Activated CD4-positive, alpha-beta T cell treated with anti-CD3 and anti-CD28 coated beads, Interleukin-2, amount 10 ng/mL, durations not matched to agents 7 days and 5 days (primary cell): ENCODE data around the gene COMMD7. TPM values are rescaled to one million over a fixed set of nuclear protein-coding genes. Genes with fewer than 3 reads are reported as not detected.
"Not testable (repeated sequence)": the region's sequence is repeated elsewhere in the genome, so short reads cannot be mapped to it uniquely, and the experiment has no call there.

Source experiments
- CTCF ChIA-PET: fragments of 350-600 bp; sonication (Branson Sonifier 250); formaldehyde crosslinking; loops from one replicate; lab custom pipeline; 2021; ENCODE audit warnings: antibody characterized with exemption; lab: Charles Lee
- POLR2A ChIA-PET: fragments of 350-600 bp; sonication (Branson Sonifier 250); formaldehyde crosslinking; loops from one replicate; lab custom pipeline; 2021; ENCODE audit warnings: antibody characterized with exemption; lab: Charles Lee
- DNase-seq: peaks from one replicate; pipeline ENCODE4 v3.0.0-alpha.2; 2020
- H3K27ac Mint-ChIP-seq: one replicate; pipeline ENCODE4 v1.8.0; 2021; ENCODE audit warnings: mild to moderate bottlenecking, moderate library complexity, mixed read lengths
- H3K27me3 Mint-ChIP-seq: one replicate; pipeline ENCODE4 v1.8.0; 2021; ENCODE audit warnings: mixed read lengths
- H3K36me3 Mint-ChIP-seq: one replicate; pipeline ENCODE4 v1.8.0; 2021; ENCODE audit warnings: low read depth, mixed read lengths
- H3K4me1 Mint-ChIP-seq: one replicate; pipeline ENCODE4 v1.8.0; 2021; ENCODE audit warnings: mixed read lengths
- H3K4me3 Mint-ChIP-seq: one replicate; pipeline ENCODE4 v1.8.0; 2021; ENCODE audit warnings: mild to moderate bottlenecking, moderate library complexity, mixed read lengths
- H3K9me3 Mint-ChIP-seq: one replicate; pipeline ENCODE4 v1.8.0; 2021; ENCODE audit warnings: mixed read lengths
- total RNA-seq, 2 experiments: library from RNA; stranded (reverse); gene quantifications; one replicate each; pipeline ENCODE4 v1.2.3, GENCODE V29; 2021

The COMMD7 gene
- total RNA-seq, 2 experiments from 2014 or later, result 63.4 to 75.7 TPM

GRCh38 chr20:32706486-32706885 lies 36.8 kb downstream of the COMMD7 start:
- no peaks in the 10 kb centered on the region for H3K9me3 Mint-ChIP-seq
- DNase-seq, result no peak

DNA sequence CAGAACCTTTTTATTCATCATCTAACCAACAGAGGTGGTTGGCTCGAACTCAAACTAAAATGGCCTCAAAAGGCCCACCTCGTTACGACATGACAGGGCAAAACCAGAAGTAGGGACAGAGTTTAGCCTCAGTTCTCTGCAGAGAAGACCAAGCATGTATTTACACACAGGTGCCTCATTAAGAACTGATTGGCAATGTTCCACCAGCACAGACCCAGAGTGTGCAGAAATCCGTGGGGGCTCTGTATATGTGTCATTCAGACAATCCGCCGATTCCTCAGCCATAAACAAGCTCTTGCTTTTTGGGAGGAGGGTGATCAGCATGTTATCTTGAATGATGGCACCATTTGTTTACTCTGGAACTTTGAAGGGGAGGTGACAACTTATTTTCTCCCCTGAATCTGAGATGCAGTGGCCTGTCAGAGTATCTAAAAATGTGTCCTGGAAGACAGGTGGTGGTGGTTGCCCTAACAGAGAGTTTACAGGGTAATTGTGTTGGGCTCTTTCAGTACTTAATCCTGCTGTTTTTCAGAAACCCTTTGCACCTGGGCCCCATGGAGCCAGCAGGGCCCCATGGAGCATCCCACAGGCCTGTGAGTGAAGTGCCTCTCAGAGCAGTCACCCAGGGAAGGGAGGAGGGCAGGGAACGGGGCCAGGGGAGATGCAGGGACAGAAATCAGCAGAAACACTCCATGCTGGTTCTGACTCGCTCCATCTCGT lies 40.4 kb downstream of the COMMD7 start:
- no peaks in the 10 kb centered on the region for H3K4me1 Mint-ChIP-seq
- H3K27me3 Mint-ChIP-seq, result no peaks in the 10 kb centered on the region
- H3K9me3 Mint-ChIP-seq, result no peaks in the 10 kb centered on the region
- peak overlapping the region; percentile 60 for H3K27ac Mint-ChIP-seq
- peaks cover 41% of the 10 kb centered on the region for H3K36me3 Mint-ChIP-seq
- DNase-seq, result no peak
- ChIA-PET POLR2A (no interaction called here), CTCF (interaction anchor here (1.0 kb wide), 1 partner anchor 35 kb away, joined by 5 read pairs; no protein-coding TSS in a partner anchor)
- H3K4me3 Mint-ChIP-seq, result no peak overlapping the region

More at GRCh38 chr20:32706486-32706885, 36.8 kb downstream of the COMMD7 start:
- Mint-ChIP-seq H3K36me3 (peaks cover 36% of the 10 kb centered on the region), H3K4me3 (no peak overlapping the region), H3K27me3 (no peaks in the 10 kb centered on the region), H3K4me1 (peaks cover 4% of the 10 kb centered on the region), H3K27ac (no peak overlapping the region)
- POLR2A ChIA-PET, result no interaction called here
- CTCF ChIA-PET, result interaction anchor here (0.7 to 1.2 kb wide), 2 partner anchors 83 to 113 kb away, joined by 3 read pairs; partner anchors contain the start of gene MAPRE1

DNA sequence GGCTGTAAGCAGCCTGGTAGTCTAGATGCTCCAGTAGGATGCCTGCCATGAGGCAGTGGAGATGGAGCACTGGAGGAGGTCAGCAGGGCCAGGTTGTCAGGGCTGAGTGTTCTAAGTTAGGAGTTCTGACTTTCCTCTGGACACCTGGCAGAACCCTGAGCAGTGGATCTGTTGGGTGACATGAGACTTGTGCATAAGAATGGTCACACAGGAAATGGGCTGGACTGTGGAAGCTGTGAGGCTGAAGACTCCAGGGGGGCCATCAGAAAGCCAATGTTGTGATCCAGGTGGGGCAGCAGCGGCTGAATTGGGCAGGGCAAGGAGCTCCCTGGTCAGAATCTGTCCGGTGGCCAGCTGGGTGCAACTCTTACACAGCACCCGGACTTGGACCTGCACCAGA lies 45.7 kb downstream of the COMMD7 start:
- Mint-ChIP-seq H3K27me3 (no peaks in the 10 kb centered on the region), H3K9me3 (no peaks in the 10 kb centered on the region), H3K36me3 (peaks cover 15% of the 10 kb centered on the region), H3K4me1 (no peaks in the 10 kb centered on the region), H3K4me3 (no peak overlapping the region), H3K27ac (no peak overlapping the region)
- ChIA-PET CTCF (interaction anchor here (0.6 to 1.9 kb wide), 3 partner anchors 81 to 266 kb away, joined by 3 to 12 read pairs (median 3); no protein-coding TSS in a partner anchor), POLR2A (no interaction called here)
- no peak for DNase-seq

- CTCF ChIA-PET, result interaction anchor here (0.6 kb wide), 1 partner anchor 111 kb away, joined by 3 read pairs; no protein-coding TSS in a partner anchor
- Mint-ChIP-seq H3K27me3 (no peaks in the 10 kb centered on the region), H3K36me3 (peaks cover 5% of the 10 kb centered on the region), H3K4me3 (no peak overlapping the region), H3K27ac (no peak overlapping the region), H3K4me1 (no peaks in the 10 kb centered on the region), H3K9me3 (no peaks in the 10 kb centered on the region)
- no peak for DNase-seq
- POLR2A ChIA-PET, result no interaction called here
Observed at GRCh38 chr20:32695089-32695488, 48.2 kb downstream of the COMMD7 start.

DNA sequence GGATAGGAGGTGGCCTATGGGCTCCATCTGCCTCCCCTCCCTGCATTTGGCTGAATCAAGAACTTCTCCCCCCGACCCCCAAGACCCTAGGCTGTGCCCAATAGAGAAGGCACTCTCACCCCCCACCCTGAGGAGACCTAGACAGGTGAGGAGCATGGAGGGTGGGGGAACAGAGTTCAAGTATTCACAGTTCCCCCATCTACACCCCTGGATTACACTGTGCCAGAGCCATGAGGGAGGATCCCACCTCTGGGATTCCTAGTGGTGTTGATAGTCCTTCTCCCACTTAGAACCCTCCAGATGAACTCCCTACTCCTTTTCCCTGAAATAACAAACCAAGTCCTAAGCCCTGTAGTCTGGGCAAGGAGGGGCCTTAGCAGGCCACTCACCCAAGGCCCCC lies 54.3 kb downstream of the COMMD7 start:
- DNase-seq, H3K27me3 Mint-ChIP-seq, H3K9me3 Mint-ChIP-seq, H3K27ac Mint-ChIP-seq, CTCF ChIA-PET, H3K36me3 Mint-ChIP-seq, POLR2A ChIA-PET, H3K4me1 Mint-ChIP-seq, H3K4me3 Mint-ChIP-seq: not testable (repeated sequence)

DNA sequence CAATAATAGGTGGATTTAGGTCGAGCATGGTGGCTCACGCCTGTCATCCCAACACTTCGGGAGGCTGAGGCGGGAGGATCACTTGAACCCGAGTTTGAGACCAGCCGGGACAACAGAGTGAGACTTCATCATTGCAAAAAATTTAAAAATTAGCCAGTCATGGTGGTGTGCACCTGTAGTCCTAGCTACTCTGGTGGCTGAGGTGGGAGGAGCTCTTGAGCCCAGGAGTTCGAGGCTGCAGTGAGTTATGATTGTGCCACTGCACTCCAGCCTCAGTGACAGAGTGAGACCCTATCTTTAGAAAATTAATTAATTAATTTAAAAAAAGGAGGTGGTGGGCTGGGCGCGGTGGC lies 56.1 kb downstream of the COMMD7 start:
- POLR2A ChIA-PET, result no interaction called here
- CTCF ChIA-PET, result interaction anchor here (1.3 to 1.4 kb wide), 2 partner anchors 14 to 91 kb away, joined by 3 to 4 read pairs; partner anchors contain the start of gene C20orf203
- no peak for DNase-seq
- no peaks in the 10 kb centered on the region for H3K36me3 Mint-ChIP-seq
- H3K27me3 Mint-ChIP-seq, result no peaks in the 10 kb centered on the region
- H3K9me3 Mint-ChIP-seq, result no peaks in the 10 kb centered on the region
- H3K4me3 Mint-ChIP-seq, result no peak overlapping the region
- H3K4me1 Mint-ChIP-seq, result peaks cover 3% of the 10 kb centered on the region
- no peak overlapping the region for H3K27ac Mint-ChIP-seq

- ChIA-PET CTCF (interaction anchor here (0.6 to 1.4 kb wide), 3 partner anchors 13 to 92 kb away, joined by 3 to 4 read pairs (median 3); partner anchors contain the start of gene C20orf203), POLR2A (no interaction called here)
- no peaks in the 10 kb centered on the region for H3K27me3 Mint-ChIP-seq
- H3K4me1 Mint-ChIP-seq, result peaks cover 5% of the 10 kb centered on the region
- H3K9me3 Mint-ChIP-seq, result no peaks in the 10 kb centered on the region
- no peak for DNase-seq
- no peak overlapping the region for H3K27ac Mint-ChIP-seq
- no peaks in the 10 kb centered on the region for H3K36me3 Mint-ChIP-seq
- no peak overlapping the region for H3K4me3 Mint-ChIP-seq
Observed at GRCh38 chr20:32686530-32687179, 56.6 kb downstream of the COMMD7 start.

DNA sequence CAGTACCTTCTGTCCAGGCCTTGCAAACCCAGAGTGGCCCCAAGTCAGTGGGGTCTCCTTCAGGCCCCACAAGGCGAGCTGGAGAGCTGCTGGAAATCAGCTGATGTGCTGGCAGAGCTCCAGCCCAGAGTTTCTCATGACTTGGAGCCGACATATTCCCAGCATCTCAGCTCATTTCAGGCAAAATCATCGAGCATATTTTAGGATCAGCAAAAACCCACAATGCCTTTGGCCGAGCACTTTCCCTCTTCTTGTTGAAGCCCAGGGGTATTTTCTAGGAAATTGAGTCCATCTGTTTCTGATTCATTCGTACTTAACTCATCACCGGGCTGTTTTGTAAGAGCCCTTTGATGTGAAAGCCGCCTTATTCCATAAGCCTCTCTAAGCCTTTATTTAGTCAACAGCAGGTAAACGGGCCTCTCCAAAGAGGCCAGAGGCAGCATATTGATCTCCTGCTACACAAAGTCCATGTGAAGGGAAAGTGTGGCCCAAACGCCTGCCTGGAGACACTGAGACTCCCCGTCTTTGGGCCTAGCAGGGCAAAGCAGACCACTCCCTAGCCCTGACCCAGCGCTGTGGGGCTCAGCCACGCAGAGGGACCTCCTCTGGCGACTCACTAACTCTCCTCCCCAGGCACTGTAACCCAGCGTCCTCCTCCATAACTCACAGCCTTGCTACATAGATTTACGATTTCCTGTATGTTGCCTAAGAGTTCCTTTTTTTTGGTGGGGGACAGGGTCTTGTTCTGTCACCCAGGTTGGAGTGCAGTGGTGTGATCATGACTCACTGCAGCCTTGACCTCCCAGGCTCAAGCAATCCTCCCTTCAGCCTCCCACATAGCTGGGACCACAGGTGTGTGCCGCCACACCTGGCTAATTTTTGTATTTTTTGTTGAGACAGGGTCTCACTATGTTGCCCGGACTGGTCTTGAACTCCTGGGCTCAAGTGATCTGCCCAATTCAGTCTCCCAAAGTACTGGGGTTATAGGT lies 57.4 kb downstream of the COMMD7 start:
- no peak overlapping the region for H3K27ac Mint-ChIP-seq
- ChIA-PET POLR2A (no interaction called here), CTCF (interaction anchor here (0.6 kb wide), 2 partner anchors 11 to 82 kb away, joined by 3 read pairs; no protein-coding TSS in a partner anchor)
- no peaks in the 10 kb centered on the region for H3K9me3 Mint-ChIP-seq
- H3K27me3 Mint-ChIP-seq, result no peaks in the 10 kb centered on the region
- no peaks in the 10 kb centered on the region for H3K36me3 Mint-ChIP-seq
- no peak for DNase-seq
- no peak overlapping the region for H3K4me3 Mint-ChIP-seq
- peaks cover 12% of the 10 kb centered on the region for H3K4me1 Mint-ChIP-seq

DNA sequence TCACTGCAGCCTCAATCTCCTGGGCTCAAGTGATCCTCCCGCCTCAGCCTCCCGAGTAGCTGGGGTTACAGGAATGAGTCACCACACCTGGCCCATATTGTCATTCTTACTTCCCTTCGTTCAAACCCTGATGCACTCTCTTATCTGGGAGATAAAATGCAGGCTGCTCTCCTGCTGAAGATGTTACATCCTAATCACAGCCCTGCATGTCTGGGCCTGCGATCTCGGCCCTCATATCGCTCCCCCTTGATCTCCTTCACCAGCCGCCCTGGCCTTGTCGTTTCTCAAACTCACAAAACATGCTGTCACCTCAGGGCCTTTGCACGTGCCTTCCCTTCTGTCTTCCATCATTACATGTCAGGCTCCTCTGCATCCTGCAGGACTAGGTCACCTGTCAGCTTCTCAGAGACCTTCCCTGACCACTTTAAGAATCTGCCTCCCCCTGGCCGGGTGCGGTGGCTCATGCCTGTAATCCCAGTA lies 60.7 kb downstream of the COMMD7 start:
- Mint-ChIP-seq H3K27me3 (no peaks in the 10 kb centered on the region), H3K4me1 (peaks cover 19% of the 10 kb centered on the region), H3K4me3 (no peak overlapping the region), H3K9me3 (no peaks in the 10 kb centered on the region), H3K27ac (peak overlapping the region; percentile 71), H3K36me3 (no peaks in the 10 kb centered on the region)
- POLR2A ChIA-PET, result no interaction called here
- no peak for DNase-seq
- CTCF ChIA-PET, result interaction anchor here (1.1 kb wide), 1 partner anchor 9 kb away, joined by 3 read pairs; the partner anchor contains the start of gene C20orf203

GRCh38 chr20:32681175-32682084 lies 61.8 kb downstream of the COMMD7 start:
- peaks cover 22% of the 10 kb centered on the region for H3K4me1 Mint-ChIP-seq
- CTCF ChIA-PET, result interaction anchor here (0.6 to 1.9 kb wide), 3 partner anchors 27 to 97 kb away, joined by 3 to 11 read pairs (median 4); no protein-coding TSS in a partner anchor
- peak overlapping the region; percentile 75 for H3K27ac Mint-ChIP-seq
- DNase-seq, result peak; percentile 9
- H3K36me3 Mint-ChIP-seq, result no peaks in the 10 kb centered on the region
- H3K4me3 Mint-ChIP-seq, result no peak overlapping the region
- H3K9me3 Mint-ChIP-seq, result no peaks in the 10 kb centered on the region
- POLR2A ChIA-PET, result no interaction called here
- H3K27me3 Mint-ChIP-seq, result no peaks in the 10 kb centered on the region

- no peaks in the 10 kb centered on the region for H3K9me3 Mint-ChIP-seq
- no peak for DNase-seq
- peaks cover 23% of the 10 kb centered on the region for H3K4me1 Mint-ChIP-seq
- ChIA-PET CTCF (interaction anchor here (1.7 to 1.9 kb wide), 2 partner anchors 27 to 98 kb away, joined by 3 to 11 read pairs; no protein-coding TSS in a partner anchor), POLR2A (no interaction called here)
- no peaks in the 10 kb centered on the region for H3K36me3 Mint-ChIP-seq
- no peaks in the 10 kb centered on the region for H3K27me3 Mint-ChIP-seq
- H3K27ac Mint-ChIP-seq, result peak overlapping the region; percentile 69
- H3K4me3 Mint-ChIP-seq, result no peak overlapping the region
Observed at GRCh38 chr20:32680544-32681174, 62.6 kb downstream of the COMMD7 start.
